HepG2 (cell line): ENCODE results near the gene ACSS3. TPM values are rescaled to one million over a fixed set of nuclear protein-coding genes. Genes with fewer than 3 reads are reported as not detected.

Source experiments
- JARID2 ChIP-seq: sonication (generic); formaldehyde crosslinking; IDR thresholded peaks from 2 replicates; pipeline ENCODE4 v1.8.1; 2023; ENCODE audit warnings: missing genetic modification reagents, inconsistent platforms; ENCODE audit not compliant: insufficient replicate concordance
- JDP2 ChIP-seq: sonication (generic); formaldehyde crosslinking; IDR thresholded peaks from 2 replicates; pipeline ENCODE4 v1.8.1; 2022; ENCODE audit warnings: missing genetic modification reagents, borderline replicate concordance
- JUN ChIP-seq: sonication (generic); formaldehyde crosslinking; IDR thresholded peaks from 2 replicates; pipeline ENCODE4 v1.4.0; 2020; ENCODE audit warnings: mild to moderate bottlenecking, missing genetic modification reagents
- KDM2A ChIP-seq: sonication (generic); formaldehyde crosslinking; IDR thresholded peaks from 2 replicates; pipeline ENCODE4 v1.4.0; 2020; ENCODE audit warnings: low read depth, missing genetic modification reagents, borderline replicate concordance
- KLF12 ChIP-seq: sonication (generic); formaldehyde crosslinking; IDR thresholded peaks from 2 replicates; pipeline ENCODE4 v1.4.0; 2020; ENCODE audit warnings: missing genetic modification reagents, borderline replicate concordance
- MYC ChIP-seq: sonication (generic); formaldehyde crosslinking; IDR thresholded peaks from 2 replicates; pipeline ENCODE4 v1.9.0; 2021; ENCODE audit warnings: missing genetic modification reagents, borderline replicate concordance
- THYN1 ChIP-seq: sonication (generic); formaldehyde crosslinking; IDR thresholded peaks from 2 replicates; pipeline ENCODE4 v1.8.1; 2023; ENCODE audit warnings: low read depth, mild to moderate bottlenecking, moderate library complexity, missing genetic modification reagents, borderline replicate concordance
- ZIK1 ChIP-seq: sonication (generic); formaldehyde crosslinking; IDR thresholded peaks from 2 replicates; pipeline ENCODE4 v1.5.0; 2020; ENCODE audit warnings: mild to moderate bottlenecking, low read depth, missing genetic modification reagents, borderline replicate concordance
- ZMYM4 ChIP-seq: sonication (generic); formaldehyde crosslinking; IDR thresholded peaks from 2 replicates; pipeline ENCODE4 v1.8.1; 2023; ENCODE audit warnings: mild to moderate bottlenecking, missing genetic modification reagents
- ZNF225 ChIP-seq: sonication (generic); formaldehyde crosslinking; IDR thresholded peaks from 2 replicates; pipeline ENCODE4 v1.4.0; 2020; ENCODE audit warnings: mild to moderate bottlenecking, missing genetic modification reagents
- ZNF350 ChIP-seq: sonication (generic); formaldehyde crosslinking; IDR thresholded peaks from 2 replicates; pipeline ENCODE4 v1.4.0; 2020; ENCODE audit warnings: mild to moderate bottlenecking, low read depth, missing genetic modification reagents, borderline replicate concordance
- ZNF501 ChIP-seq: sonication (generic); formaldehyde crosslinking; IDR thresholded peaks from 2 replicates; pipeline ENCODE4 v1.5.1; 2020; ENCODE audit warnings: mild to moderate bottlenecking, moderate library complexity, missing genetic modification reagents
- polyA plus RNA-seq, 8 experiments: library from polyadenylated mRNA; depleted of rRNA in 3 of 8; stranded (reverse) in 7 of 8; unstranded in 1 of 8; fragments of >200 nt; fragmentation: Illumina TruSeq in 4 of 8; extraction: Trizol in 4 of 8; gene quantifications; 2 replicates each; pipeline versions ENCODE4 v1.2.1 to v1.2.3, GENCODE V29; 2011 to 2016; ENCODE audit warnings: low read depth in 4 of 8, missing spikeins in 1 of 8, mixed read lengths in 1 of 8; ENCODE audit not compliant: insufficient read depth in 1 of 8
- total RNA-seq, 5 experiments: library from RNA; depleted of rRNA; stranded (reverse); fragments of >200 nt; fragmentation: Illumina TruSeq; extraction: Trizol; gene quantifications; 2 replicates each; pipeline ENCODE4 v1.2.3, GENCODE V29; 2016; ENCODE audit warnings: low read depth in 1 of 5
- TF ChIP-seq, protein P1 (sequence below): IDR thresholded peaks from 2 replicates; pipeline ENCODE4 v1.6.1; 2018; ENCODE audit warnings: missing genetic modification reagents
- TF ChIP-seq, protein P2 (sequence below): sonication (generic); formaldehyde crosslinking; IDR thresholded peaks from 2 replicates; pipeline ENCODE4 v1.4.0; 2020; ENCODE audit warnings: mild to moderate bottlenecking, missing genetic modification reagents
- TF ChIP-seq, protein P3 (sequence below): sonication (generic); formaldehyde crosslinking; IDR thresholded peaks from 2 replicates; pipeline ENCODE4 v1.9.0; 2022; ENCODE audit warnings: missing genetic modification reagents, mild to moderate bottlenecking, borderline replicate concordance
- TF ChIP-seq, protein P4 (sequence below): sonication (generic); formaldehyde crosslinking; IDR thresholded peaks from 2 replicates; pipeline ENCODE4 v1.5.0; 2020; ENCODE audit warnings: mild to moderate bottlenecking, missing genetic modification reagents

The ACSS3 gene
- total and polyA plus RNA-seq, 2 of the 13 experiments (the other 11 are each of a cell fraction or from before 2014, with no cell fraction given), result 79.5 to 86.3 TPM

DNA sequence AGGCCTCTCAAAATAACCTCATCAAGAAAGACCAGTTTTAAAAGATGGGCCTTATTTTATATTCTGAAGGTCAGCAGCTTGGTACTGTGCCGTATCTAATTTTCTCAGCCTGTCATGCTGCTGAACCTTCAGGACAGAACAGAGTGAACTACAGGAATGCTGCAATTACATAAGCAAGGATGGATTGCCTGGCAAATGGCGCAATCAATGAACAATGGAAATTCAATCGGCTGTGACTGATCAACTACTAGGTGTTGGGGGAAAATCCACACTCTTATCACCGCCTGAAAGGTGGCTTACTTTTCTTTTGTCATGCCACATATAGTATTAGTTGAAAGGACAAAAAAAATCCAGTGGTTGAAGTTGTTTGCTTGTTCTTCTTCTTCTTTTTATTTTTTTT, 8.5 kb downstream of the ACSS3 start (continued):
- no peak for TF ChIP-seq JARID2 (CRISPR knock-in tag)
- no peak for TF ChIP-seq ZNF501 (CRISPR knock-in tag)
- no peak for TF ChIP-seq JDP2 (CRISPR knock-in tag)
- TF ChIP-seq THYN1 (CRISPR knock-in tag), result no peak
- TF ChIP-seq, protein P1, sequence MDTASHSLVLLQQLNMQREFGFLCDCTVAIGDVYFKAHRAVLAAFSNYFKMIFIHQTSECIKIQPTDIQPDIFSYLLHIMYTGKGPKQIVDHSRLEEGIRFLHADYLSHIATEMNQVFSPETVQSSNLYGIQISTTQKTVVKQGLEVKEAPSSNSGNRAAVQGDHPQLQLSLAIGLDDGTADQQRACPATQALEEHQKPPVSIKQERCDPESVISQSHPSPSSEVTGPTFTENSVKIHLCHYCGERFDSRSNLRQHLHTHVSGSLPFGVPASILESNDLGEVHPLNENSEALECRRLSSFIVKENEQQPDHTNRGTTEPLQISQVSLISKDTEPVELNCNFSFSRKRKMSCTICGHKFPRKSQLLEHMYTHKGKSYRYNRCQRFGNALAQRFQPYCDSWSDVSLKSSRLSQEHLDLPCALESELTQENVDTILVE (CRISPR knock-in tag), result peak; percentile 64
- TF ChIP-seq ZIK1 (CRISPR knock-in tag), result no peak
- TF ChIP-seq JUN, result no peak
- peak; percentile 89 for TF ChIP-seq ZMYM4 (CRISPR knock-in tag)
- TF ChIP-seq, protein P2, sequence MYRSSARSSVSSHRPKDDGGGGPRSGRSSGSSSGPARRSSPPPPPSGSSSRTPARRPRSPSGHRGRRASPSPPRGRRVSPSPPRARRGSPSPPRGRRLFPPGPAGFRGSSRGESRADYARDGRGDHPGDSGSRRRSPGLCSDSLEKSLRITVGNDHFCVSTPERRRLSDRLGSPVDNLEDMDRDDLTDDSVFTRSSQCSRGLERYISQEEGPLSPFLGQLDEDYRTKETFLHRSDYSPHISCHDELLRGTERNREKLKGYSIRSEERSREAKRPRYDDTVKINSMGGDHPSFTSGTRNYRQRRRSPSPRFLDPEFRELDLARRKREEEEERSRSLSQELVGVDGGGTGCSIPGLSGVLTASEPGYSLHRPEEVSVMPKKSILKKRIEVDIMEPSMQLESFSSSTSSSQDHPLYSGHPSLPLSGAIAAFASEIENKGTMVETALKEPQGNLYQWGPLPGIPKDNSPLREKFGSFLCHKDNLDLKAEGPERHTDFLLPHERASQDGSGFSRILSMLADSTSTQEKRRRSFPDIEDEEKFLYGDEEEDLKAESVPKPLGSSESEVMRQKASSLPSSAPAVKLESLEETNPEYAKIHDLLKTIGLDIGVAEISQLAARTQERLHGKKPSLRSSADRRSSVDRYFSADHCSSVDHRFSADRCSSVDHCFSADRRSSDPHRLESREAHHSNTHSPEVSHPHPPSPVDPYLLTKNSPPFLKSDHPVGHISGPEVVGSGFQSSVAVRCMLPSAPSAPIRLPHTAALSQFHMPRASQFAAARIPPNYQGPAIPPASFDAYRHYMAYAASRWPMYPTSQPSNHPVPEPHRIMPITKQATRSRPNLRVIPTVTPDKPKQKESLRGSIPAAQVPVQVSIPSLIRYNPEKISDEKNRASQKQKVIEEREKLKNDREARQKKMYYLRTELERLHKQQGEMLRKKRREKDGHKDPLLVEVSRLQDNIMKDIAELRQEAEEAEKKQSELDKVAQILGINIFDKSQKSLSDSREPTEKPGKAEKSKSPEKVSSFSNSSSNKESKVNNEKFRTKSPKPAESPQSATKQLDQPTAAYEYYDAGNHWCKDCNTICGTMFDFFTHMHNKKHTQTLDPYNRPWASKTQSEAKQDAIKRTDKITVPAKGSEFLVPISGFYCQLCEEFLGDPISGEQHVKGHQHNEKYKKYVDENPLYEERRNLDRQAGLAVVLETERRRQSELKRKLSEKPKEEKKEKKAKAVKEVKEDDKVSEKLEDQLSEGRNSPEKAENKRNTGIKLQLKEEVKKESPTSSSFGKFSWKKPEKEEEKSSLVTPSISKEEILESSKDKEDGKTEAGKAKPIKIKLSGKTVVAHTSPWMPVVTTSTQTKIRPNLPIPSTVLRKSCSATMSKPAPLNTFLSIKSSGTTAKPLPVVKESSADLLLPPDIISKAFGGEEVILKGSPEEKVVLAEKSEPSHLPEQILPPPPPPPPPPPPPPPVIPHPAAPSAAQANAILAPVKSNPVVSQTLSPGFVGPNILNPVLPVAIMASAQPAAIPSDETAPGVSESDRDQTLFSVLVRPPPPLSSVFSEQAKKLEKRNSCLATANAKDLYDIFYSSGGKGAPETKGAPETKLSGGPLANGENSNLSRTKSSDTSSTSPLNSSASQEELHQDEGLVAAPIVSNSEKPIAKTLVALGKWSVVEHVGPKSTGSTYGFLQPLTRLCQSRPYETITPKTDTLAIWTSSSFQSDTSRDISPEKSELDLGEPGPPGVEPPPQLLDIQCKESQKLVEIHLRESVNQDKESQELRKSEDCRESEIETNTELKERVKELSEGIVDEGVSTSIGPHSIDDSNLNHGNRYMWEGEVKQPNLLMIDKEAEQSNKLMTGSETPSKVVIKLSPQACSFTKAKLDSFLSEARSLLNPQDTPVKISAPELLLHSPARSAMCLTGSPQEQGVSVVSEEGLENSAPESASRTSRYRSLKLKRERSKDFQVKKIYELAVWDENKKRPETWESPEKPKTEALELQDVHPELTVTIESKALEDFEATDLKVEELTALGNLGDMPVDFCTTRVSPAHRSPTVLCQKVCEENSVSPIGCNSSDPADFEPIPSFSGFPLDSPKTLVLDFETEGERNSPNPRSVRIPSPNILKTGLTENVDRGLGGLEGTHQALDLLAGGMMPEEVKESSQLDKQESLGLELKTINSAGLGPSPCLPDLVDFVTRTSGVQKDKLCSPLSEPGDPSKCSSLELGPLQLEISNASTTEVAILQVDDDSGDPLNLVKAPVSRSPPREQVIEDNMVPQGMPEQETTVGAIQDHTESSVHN (CRISPR knock-in tag), result no peak
- no peak for TF ChIP-seq KLF12 (CRISPR knock-in tag)
- TF ChIP-seq, protein P3, sequence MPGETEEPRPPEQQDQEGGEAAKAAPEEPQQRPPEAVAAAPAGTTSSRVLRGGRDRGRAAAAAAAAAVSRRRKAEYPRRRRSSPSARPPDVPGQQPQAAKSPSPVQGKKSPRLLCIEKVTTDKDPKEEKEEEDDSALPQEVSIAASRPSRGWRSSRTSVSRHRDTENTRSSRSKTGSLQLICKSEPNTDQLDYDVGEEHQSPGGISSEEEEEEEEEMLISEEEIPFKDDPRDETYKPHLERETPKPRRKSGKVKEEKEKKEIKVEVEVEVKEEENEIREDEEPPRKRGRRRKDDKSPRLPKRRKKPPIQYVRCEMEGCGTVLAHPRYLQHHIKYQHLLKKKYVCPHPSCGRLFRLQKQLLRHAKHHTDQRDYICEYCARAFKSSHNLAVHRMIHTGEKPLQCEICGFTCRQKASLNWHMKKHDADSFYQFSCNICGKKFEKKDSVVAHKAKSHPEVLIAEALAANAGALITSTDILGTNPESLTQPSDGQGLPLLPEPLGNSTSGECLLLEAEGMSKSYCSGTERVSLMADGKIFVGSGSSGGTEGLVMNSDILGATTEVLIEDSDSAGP, result no peak; the same call in 1 of the 2 replicates
- no peak for TF ChIP-seq MYC (CRISPR knock-in tag)
- TF ChIP-seq KDM2A (CRISPR knock-in tag), result no peak
- no peak for TF ChIP-seq ZNF225
- TF ChIP-seq, protein P4, sequence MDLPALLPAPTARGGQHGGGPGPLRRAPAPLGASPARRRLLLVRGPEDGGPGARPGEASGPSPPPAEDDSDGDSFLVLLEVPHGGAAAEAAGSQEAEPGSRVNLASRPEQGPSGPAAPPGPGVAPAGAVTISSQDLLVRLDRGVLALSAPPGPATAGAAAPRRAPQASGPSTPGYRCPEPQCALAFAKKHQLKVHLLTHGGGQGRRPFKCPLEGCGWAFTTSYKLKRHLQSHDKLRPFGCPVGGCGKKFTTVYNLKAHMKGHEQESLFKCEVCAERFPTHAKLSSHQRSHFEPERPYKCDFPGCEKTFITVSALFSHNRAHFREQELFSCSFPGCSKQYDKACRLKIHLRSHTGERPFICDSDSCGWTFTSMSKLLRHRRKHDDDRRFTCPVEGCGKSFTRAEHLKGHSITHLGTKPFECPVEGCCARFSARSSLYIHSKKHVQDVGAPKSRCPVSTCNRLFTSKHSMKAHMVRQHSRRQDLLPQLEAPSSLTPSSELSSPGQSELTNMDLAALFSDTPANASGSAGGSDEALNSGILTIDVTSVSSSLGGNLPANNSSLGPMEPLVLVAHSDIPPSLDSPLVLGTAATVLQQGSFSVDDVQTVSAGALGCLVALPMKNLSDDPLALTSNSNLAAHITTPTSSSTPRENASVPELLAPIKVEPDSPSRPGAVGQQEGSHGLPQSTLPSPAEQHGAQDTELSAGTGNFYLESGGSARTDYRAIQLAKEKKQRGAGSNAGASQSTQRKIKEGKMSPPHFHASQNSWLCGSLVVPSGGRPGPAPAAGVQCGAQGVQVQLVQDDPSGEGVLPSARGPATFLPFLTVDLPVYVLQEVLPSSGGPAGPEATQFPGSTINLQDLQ, result no peak
- TF ChIP-seq ZNF350 (CRISPR knock-in tag), result no peak
